Hematopoietic multipotent progenitor cell treated with erythropoietin and hydrocortisone succinate and interleukin-3 and kit ligand, for 4 days (in vitro differentiated cells): ENCODE data around the gene IL13.

Experiments
- DNase-seq: peaks from one replicate; pipeline ENCODE4 v3.0.0-alpha.2; 2015

IL13 gene

GRCh38 chr5:132691755-132692631, 34.0 kb downstream of the IL13 start:
- DNase-seq, result peak; percentile 21

DNA sequence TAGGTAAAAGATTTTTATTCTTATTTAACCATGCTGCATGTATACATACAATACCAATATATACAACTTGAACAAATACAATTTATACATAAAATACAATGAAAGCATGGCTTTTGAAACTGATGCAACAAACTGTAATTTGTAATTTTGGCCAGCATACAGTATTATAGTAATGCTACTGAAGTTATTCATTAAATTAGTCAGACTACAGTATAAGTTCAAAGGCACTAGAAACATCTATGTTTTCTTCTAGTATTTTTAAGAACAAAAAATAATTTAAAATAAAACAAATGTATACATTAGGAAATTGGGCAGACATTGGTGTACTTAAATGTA, 34.6 kb downstream of the IL13 start:
- DNase-seq, result no peak

GRCh38 chr5:132695956-132696355, 38.0 kb downstream of the IL13 start:
- DNase-seq, result no peak

- no peak for DNase-seq
Measured at GRCh38 chr5:132704875-132705274, 46.9 kb downstream of the IL13 start.

GRCh38 chr5:132708645-132709044, 50.7 kb downstream of the IL13 start:
- DNase-seq, result peak; percentile 8
